ENCODE data around the gene POLR3H.
"Not testable (repeated sequence)": the region's sequence is repeated elsewhere in the genome, so short reads cannot be mapped to it uniquely, and the experiment has no call there.

POLR3H gene, protein sequence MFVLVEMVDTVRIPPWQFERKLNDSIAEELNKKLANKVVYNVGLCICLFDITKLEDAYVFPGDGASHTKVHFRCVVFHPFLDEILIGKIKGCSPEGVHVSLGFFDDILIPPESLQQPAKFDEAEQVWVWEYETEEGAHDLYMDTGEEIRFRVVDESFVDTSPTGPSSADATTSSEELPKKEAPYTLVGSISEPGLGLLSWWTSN

DNA sequence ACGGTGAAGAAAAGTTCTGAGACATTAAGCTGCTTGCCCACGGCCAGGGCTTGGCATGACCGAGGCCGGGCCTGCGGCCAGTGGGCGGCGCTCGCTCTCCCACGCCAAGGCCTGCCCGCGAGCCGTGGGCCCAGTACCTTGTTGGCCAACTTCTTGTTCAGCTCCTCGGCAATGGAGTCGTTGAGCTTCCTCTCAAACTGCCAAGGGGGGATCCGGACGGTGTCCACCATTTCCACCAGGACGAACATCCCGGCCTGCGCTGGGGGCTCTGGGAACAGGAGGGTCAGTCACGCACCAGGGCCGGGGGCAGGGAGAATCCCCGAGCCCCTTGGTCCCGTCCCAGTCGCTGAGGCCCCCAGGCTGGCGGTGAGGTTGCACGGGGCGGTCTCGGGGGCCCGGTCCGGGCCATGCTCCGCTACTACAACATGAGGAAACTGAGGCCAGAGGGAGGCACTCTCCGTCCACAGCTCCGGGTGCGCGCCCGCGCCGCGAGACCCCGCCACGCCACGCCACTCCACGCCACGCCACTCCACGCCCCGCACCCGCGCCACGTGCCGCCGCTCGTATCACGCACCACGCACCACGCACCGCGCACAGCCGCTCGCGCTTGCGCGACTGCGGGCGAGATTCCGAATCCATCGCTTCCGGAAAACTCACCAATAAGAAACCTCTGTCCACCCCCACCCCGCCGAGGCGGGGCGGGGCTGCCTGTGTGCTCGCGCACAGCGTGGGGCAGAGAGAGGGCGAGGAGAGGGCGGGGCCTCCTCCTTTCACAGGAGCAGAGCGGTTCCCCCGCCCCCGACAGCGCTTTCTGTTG lies at the start of gene POLR3H:
POLR3H (minus strand) TSS at position 617 of the 817 bp plus-strand sequence; CDS start at position 248, 369 bp downstream.
- DNase-seq, result peak; percentile 83 to 88

DNA sequence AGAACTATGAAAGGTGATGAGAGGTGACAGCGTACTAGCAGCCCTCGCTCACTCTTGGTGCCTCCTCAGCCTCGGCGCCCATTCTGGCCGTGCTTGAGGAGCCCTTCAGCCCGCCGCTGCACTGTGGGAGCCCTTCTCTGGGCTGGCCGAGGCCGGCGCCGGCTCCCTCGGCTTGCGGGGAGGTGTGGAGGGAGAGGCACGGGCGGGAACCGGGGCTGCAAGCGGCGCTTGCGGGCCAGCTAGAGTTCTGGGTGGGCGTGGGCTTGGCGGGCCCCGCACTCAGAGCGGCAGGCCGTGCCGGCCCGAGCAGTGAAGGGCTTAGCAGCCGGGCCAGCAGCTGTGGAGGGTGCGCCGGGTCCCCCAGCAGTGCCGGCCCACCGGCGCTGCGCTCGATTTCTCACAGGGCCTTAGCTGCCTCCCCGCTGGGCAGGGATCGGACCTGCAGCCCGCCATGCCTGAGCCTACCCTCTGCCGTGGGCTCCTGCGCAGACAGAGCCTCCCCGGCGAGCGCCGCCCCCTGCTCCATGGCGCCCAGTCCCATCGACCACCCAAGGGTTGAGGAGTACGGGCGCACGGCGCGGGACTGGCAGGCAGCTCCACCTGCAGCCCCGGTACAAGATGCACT lies 49.2 kb upstream of the POLR3H start:
- DNase-seq, result not testable (repeated sequence)

DNA sequence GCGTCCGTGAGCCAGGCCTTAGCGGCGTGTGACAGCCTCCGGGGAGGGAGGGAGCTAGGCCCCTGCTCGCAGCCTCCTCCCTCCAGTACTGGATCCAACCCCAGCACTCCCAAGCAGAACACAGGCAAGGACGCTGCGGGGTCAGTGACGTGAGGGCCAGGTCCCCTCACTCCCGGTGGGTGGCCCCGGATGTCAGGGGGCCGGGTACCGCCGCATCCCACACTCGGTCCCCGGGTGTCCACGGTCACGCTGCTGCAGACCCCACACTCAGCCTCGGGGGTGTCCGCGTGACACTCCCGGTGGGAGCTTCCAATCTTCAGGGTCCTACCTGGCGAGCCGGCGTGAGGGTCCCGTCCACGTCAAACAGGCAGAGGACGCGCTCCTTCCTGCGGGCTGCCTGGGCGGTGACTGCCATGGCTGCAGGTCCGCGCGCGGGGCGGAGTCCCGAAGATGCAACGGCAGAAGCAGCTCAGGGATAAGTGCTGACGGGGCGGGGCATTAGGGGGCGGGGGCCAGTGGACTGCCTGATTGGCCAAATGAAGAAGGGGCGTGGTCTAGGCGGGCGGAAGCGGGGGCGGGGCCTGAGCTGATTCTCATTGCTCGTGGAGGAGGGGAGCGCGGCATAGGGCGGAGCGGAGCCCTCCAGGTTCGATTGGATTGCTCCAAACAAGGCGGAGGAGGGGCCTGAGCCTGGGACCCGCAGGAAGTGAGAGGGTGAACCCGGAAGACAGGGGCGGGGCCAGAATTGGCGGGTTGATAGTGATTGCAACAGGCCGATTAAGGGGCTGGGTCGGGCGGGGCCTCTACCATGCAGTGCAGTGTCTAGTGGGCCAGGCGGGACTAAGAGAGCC lies 45.3 kb upstream of the POLR3H start, which contains the start of gene PMM1:
PMM1 (minus strand) TSS at position 450 of the 851 bp plus-strand sequence; CDS start at position 415, 35 bp downstream.
- peak; percentile 97 to 100 for DNase-seq

DNA sequence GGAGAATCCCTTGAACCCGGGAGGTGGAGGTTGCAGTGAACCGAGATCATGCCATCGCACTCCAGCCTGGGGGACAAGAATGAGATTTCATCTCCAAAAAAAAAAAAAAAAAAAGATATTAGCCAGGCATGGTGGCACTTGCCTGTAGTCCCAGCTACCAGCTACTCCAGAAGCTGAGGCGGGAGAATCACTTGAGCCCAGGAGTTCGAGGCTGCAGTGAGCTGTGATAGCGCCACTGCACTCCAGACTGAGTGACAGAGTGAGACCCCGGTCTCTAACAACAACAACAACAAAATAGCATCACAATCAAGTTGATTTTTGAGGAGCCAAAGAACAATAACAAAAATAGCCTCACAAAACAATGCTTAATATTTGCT lies 43.1 kb upstream of the POLR3H start:
- no peak for DNase-seq

DNA sequence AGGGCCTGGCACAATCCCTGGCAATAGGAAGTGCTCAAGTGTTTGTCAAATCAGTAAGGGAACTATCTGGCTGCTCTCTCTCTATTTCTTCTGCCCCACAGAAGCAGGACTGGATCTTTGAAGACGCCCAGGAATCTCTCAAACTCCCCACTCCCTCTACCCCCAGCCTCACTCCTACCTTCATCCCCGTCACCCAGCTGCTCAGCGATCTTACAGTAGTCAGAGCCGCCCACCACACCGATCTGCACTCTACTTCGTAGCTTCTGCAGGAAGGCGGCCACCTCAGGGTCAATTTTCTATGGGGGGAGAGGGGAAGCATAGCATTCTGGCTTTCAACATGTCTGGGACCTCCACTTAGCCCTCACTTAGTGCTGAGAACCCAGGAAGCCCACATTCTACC lies 41.6 kb upstream of the POLR3H start:
- no peak for DNase-seq

DNA sequence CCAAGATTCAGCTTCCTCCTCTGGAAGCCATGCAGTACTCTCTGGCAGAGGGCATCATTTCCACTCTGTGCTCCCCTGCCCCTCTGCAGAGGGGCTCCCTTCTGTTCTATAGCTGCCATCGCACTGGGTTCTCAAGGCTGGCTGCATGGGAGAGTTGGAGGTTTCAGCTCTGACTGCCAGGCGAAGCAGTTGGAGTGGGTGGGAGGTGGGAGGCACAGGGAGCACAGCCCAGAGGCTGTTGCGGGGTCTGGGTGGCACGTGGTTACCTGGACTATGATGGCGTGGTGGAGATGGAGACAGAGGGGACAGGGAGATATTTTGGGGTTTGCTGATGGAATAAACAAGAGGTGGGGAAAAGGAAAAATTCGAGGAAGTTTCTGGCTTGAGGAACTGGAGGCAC lies 40.6 kb upstream of the POLR3H start:
- no peak for DNase-seq

DNA sequence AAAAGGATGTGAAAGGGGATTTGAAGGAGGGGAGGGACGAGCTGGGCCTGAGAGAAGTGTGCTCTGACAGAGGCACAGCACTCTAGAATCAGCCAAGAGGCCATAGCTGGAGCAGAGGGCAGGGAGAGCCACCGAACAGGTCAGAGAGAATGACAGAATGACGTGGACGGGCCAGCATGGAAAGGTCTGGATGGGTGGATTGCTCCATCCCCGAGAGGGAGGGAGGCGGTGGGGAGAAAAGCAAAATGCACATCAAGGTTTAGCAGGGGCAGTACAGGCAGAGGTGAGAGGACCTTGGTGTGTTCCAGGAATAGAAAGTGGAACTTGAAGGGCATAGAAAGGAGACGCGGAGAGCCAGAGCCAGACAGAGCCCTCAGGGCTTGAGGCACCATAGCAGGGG lies 38.4 kb upstream of the POLR3H start:
- DNase-seq, result no peak

DNA sequence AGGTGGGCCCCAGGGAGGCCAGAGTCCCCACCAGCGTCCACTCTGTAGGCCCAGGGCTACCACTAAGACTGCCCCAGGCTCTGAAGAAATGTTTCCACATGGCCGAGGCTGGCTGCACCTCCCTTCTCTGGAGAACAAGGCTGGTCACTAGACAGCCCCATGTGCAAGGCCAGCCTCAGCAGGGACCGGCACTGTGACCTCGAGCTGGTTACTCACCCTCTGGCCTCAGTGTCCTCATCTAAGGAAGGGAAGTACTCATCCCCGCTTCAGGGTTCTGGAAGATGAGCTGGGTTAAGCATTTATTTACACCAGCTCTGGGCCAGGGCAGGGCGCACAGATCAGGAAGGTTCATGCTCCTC lies 35.7 kb upstream of the POLR3H start:
- no peak for DNase-seq

DNA sequence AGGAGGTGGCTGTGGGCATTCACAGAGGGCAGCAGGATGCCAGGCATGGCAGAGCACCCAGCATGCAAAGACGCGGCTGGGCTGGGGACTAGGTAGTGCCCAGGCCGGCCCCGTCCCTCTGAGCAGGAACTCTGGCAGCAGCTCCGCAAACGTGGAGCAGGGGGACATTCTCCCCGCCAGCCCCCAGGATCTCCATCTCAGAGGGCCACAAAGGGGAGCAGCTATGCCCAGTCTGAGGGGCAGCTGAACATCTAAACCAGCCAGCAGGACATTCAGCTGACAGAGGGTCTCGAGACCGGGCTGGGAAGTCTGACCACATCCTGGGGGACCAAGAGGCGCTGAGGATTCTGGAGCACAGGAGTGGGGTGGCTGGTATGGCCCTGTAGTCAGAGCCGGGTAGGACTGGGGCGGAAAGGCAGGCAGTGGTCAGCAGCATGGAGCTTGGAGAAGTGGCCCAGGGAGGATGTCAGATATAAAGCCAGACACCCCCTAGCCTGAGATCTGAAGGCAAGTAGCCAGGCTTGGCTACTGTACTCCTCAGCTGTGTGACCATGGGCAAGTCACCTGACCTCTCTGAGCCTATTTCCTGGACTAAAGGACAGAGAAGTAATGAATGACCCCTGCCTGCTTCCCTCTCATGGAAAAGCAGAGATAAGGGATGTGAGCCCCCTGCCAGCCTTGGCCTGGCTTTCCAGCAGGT lies 35.2 kb upstream of the POLR3H start:
- DNase-seq, result no peak

DNA sequence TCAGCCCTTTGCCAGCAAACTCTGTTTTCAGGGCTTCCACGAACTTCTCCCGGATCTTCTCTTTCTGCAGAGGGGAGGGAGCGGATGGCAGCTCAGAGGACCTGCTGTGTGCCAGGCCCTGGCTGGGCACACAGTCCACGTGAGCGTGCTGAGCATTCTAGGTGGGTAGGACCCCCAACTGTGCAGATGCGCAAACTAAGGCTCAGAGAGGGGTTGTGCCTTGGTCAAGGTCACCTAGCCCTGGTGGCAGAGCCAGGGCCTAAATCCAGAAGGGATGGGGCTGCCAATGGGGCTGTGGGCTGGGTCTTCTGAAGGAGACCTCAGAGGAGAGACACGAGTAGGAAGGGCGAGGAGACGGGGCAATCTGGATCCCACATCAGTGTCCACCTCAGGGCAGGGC lies 34.5 kb upstream of the POLR3H start:
- no peak for DNase-seq

DNA sequence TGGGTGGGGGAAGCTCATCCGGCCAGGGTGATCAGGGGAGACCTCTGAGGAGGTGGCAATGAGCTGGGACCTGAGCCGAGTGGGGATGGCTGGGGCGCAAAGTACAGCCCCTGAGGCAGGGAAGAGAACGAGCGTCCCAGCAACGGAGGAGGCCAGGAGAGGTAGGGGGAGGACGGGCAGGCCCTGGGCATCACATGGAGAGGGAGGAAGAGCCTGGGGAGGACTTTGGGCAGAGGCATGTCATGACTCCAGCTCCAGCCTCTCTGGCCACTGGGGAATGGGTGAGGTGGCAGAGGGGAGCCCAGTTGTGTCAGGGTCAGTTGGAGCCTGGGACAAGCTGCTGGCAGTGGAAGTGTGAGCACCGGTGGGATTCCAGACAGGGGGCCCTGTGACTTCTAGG lies 33.8 kb upstream of the POLR3H start:
- DNase-seq, result no peak

DNA sequence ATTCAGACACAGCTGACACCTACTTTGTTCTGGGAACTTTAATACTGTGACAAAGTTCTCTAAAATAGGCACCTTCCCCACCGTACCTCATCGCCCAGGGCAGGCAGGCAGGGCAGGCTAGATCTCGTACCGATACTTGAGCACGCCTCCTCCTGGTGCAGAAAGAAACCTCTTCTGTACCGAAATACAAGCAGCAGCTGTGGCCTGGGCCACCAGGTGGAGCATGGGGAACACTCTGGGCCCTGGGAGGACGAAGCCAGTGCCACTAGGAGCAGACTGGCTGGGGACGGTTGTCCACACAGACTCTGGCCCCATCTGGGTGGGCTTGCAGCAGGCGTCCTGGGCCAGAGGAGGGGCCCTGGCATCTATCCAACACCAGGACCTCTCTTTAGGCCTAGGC lies 32.6 kb upstream of the POLR3H start:
- peak in 1 of 2 donors; percentile 32 for DNase-seq

DNA sequence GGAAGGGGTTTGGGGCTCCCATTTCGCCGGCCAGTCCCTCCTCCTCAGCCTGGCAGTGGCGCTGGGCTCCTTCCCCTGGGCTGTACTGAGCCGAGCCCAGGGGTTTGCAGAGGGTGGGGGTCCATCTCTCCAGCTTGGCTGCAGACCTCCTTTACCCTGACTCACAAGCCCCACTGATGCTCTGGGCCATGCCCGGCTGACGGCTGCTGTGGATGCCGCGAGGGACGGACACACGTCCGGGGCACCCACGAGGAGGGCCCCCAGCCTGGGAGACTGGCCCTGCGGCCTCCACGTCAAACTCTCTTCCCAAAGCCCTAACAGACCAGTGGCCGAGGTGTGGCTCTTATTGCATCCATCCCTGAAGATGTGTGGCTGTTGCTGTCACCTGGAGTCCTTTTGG lies 31.3 kb upstream of the POLR3H start:
- DNase-seq, result no peak

DNA sequence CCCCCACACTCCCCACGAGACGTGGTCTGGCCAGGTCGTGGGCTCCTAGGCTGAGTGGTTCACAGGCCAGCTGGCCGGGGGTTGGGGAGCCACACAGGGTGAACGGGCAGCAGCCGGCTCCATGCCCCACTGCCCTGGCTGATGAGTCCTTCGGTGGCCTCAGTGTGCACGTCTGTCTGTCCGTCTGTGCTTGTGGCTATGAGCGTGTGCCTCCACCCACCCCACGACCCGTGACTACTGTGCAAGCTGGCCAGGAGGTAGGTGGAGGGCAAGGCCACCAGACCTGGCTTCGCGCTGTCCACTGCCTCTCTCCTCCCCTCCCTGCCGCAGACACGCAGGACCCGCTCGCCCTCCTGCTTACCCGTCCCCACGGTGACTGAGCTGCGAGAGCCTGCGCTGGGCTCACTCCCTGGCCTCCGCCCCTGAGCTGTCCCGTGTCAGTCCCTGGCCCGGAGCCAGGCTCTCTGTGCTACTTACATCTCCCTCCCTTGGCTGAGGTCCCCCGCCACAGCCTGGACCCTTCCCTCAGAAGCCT lies 30.6 kb upstream of the POLR3H start:
- no peak for DNase-seq

DNA sequence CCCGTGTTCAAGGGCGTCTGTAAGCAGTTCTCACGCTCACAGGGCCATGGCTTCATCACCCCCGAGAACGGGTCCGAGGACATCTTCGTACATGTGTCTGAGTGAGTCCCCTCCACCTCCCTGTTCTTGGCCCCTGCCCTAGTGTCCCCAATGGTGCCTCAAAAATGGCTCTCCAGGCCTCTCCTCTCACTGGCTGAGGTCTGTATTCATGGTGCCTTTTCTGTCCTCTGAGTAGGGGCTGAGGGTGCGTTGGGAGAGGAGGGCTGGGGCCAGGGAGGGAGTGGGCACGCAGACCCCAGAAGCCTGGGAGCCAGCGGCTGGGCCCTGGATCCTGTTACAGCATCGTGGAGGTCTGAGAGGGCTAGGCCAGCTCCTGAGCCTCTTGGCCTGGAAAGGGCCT lies 29.4 kb upstream of the POLR3H start:
- no peak for DNase-seq

DNA sequence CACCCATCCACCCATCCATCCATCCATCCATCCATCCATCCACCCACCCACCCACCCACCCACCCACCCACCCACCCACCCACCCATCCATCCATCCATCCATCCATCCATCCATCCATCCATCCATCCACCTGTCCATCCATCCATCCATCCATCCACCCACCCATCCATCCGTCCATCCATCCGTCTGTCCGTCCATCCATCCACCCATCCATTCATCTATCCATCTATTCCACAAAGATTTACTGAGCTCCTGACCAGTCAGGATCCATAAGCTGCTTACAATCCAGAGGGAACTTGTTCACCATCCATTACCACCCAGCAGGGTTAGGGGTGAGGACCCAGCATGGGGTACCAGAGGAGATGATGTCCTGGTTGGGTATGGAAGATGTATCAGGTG lies 28.0 kb upstream of the POLR3H start:
- not testable (repeated sequence) for DNase-seq

DNA sequence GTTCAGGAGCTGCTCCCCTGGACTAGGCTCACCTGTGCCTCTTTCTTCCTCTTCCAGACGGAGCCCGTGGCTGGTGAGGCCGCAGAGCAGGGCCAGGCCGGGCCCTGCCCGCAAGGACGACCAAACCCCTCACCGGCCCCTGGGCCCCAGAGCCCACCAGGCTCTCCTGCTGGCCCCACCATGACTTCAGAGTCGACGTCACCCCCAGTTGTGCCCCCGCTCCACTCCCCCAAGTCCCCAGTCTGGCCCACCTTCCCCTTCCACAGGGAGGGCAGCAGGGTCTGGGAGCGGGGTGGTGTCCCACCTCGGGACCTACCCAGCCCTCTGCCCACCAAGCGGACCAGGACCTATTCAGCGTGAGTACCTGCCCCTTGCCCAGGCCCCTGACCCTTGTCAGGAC lies 27.5 kb upstream of the POLR3H start:
- DNase-seq, result no peak

DNA sequence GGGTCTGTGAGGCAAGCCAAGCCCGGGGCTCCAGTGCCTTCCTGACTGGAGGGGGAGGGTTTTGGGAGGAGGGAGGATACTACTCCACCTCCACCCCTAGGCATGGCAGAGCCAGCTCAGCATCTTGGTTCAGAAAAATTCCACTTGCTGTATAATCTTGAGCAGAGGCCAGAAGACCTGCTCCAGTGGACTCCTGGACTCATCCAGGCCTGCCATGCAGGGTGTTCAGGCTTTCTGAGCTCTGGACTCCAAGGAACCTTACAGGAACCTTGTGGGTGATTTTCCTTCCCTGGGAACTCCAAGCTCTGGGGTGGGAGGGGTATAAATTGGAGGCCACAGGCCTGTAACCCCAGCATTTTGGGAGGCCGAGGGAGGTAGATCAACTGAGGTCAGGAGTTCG lies 26.0 kb upstream of the POLR3H start:
- DNase-seq, result no peak

DNA sequence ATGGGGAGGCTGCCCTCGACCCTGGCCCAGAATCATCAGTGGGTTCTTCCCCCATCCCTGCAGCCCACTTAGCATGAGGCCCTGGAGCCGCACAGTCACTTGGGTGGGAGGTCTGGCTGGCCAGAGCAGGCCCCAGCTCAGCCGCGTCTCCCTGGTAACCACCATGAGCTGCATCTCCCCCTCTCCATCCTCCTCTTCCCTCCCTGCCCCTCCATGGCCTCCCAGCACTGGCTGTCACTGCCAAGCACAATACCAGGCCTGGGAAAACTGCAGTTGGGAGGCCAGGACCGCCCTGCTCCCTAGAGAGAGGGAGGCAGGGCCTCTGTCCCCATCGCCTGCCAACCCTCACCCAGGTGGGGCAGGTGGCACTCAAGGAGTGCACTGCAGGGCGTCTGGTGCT lies 24.5 kb upstream of the POLR3H start:
- no peak for DNase-seq

DNA sequence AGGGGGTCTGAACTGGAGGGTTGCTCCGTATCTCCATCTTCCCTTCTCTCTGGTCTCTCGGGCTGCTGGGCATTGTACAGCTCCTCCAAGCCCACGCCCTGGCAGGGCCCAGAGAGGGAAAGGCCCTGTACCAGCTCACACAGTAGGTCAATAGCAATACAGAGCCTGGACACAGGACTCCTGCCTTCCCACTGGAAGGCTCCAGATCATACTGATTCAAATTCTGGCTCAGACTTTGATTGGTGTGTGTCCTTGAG lies 23.2 kb upstream of the POLR3H start:
- DNase-seq, result no peak

DNA sequence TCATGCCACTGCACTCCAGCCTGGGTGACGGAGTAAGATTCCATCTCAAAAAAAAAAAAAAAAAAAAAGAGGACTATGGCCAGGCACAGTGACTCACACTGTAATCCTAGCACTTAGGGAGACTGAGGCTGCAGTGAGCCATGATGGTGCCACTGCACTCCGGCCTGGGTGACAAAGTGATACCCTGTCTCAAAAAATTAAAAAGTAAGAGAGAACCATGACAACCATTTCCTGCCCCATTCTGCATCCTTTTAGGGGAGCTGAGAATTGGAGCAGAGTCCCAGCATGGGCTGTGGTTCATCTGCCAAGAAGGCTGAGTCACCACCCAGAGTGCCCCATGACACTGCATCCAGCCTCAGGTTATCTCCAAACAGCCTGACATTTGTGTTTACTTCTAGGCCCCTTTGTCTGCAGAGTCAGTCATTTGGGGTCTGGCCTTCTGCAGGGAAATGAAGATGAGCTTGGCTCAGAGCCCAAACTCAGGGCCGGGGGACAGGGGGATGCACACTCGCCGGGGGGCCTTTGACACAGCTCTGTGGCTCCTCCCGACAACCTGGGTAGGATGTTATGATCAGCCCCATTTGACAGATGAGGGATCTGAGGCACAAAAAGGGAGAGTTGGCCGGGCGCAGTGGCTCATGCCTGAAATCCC lies 21.3 kb upstream of the POLR3H start:
- DNase-seq, result peak in 1 of 2 donors; percentile 49

DNA sequence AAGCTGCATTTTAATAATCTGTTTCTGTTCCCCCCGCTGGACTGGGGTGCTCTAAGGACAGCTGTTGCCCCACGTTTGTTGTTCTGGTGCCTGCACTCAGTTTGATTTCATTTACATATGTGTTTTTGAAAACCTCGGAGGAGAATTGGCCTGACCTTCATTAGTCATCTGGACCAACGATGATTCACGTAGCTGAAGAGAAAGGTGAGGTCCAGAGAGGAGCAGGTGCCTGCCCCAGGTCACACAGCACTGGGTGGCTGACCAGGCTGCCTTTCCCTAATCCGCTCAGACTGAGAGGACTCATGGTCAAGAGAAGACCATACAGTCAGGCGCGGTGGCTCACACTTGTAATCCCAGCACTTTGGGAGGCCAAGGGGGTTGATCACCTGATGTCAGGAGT lies 20.3 kb upstream of the POLR3H start:
- no peak for DNase-seq
